NCI-H1436 treated with DMSO at 0.1 percent for 48 hours (cell line): ENCODE data around the gene ZNF862.

Experiments
- DNase-seq: peaks from one replicate; lab custom pipeline; 2025; lab: John Stamatoyannopoulos, UW

Gene ZNF862

DNA sequence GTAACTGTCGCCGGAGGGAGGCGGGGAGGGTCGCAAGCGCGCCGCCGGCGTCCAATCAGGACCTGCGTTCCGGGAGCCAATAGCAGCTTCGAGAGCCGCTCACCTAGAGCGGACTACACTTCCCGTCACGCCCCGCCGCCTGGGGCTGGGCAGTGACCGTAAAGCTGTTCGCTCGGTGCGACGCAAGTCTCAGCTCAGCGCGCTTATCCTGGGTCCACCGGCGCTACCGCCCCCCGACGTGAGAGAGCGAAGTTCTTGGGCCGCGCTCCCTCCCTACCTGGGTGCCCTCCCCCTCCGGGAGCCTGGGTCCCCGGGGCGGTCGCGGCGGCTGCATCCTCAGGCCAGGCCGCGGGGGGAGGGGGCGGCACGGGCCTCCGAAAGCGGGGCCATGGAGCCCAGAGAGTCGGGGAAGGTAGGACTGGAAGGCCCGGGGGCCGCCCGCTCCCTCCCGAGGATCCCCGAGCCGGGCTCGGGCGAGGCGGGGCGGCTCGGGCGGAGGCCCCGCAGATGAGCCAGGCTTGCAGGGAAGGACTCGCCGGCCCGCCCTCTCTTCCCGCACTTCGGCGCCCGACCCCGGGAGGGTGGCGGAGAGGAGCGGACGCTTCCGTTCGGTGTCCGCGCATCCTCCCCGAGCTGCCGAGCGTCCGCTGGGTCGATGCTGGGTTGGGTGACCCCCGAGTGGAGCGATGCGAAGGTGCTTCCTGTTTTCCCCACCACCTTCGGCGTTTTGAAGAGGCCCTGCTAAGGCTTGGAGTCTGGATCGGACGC, at the start of gene ZNF862:
Gene ZNF862, plus strand, starts transcription at position 152 of the 768 bp plus-strand sequence. Its CDS starts 237 bp downstream, at position 389.
- peak; percentile 96 for DNase-seq

DNA sequence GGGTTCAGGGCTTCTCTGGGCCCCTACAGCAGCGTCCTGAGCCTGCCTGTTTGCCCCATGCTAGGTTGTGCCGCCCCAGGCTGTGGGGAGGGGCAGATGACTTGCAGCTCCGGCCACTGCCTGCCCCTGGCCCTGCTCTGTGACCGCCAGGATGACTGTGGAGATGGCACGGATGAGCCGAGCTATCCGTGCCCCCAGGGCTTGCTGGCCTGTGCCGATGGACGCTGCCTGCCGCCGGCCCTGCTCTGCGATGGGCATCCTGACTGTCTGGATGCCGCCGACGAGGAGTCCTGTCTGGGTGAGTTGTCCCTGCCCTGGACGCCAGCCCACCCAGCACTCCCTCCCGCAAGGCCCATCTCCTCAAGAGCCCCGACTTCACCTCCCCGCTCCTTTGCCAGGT, 49.1 kb upstream of the ZNF862 start:
- DNase-seq: no peak

DNA sequence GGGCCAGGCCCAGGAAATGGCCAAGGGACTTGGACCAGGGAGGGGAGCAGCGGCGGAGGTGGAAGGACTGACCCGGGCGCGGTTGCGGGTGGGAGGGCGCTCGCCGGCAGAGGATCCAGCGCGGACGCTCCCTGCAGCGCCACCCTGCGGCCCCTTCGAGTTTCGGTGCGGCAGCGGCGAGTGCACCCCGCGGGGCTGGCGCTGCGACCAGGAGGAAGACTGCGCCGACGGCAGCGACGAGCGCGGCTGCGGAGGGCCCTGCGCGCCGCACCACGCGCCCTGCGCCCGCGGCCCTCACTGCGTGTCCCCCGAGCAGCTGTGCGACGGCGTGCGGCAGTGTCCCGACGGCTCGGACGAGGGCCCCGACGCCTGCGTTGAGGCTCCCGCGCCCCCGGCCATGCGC, 48.0 kb upstream of the ZNF862 start:
- no peak for DNase-seq

DNA sequence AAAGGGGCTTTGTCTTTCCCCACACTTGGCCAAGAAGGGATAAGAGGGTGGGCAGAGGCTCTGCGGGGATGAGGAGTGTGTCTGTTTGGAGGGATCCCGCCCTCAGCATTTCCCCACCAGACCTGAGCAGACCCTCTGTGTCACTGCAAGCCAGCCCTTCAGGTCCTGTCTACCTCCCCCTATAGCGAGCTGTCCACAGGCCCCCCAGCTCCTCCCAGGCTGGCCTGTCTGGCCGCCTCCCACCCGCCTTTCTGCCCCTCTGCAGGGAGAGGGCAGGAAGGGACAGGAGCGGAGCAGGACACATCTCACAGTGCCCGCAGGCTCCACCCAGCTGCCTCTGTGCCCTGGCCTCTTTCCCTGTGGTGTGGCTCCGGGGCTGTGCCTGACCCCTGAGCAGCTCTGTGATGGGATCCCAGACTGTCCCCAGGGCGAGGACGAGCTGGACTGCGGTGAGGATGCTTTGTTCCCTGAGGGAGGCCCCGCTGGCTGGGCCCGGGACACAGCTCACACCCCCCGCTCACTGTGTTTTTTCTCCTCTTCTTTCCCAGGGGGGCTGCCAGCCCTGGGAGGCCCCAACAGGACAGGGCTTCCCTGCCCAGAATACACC, 47.3 kb upstream of the ZNF862 start:
- no peak for DNase-seq

DNA sequence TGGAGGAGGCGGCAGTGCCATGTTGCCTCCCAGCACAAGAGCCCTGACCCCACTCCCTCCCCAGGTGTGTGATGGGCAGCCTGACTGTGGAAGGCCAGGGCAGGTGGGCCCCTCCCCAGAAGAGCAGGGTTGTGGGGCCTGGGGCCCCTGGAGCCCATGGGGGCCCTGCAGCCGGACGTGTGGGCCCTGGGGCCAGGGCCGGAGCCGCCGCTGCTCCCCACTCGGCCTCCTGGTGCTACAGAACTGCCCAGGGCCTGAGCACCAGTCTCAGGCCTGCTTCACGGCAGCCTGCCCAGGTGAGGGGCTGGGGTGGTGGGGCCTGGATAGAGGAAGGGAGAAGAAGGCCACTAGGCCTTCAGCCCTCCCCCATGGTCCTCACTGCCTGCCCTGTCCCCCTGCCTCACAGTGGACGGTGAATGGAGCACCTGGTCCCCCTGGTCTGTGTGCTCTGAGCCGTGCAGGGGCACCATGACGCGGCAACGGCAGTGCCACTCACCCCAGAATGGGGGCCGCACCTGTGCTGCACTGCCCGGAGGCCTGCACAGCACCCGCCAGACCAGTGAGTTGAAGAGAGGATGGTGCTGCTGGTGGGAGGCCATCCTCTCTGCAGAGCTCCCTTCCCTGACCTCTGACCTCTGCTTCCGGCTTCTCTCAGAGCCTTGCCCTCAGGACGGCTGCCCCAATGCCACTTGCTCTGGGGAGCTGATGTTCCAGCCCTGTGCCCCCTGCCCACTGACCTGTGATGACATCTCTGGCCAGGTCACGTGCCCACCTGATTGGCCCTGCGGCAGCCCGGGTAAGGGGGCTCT, 46.6 kb upstream of the ZNF862 start:
- DNase-seq: no peak

DNA sequence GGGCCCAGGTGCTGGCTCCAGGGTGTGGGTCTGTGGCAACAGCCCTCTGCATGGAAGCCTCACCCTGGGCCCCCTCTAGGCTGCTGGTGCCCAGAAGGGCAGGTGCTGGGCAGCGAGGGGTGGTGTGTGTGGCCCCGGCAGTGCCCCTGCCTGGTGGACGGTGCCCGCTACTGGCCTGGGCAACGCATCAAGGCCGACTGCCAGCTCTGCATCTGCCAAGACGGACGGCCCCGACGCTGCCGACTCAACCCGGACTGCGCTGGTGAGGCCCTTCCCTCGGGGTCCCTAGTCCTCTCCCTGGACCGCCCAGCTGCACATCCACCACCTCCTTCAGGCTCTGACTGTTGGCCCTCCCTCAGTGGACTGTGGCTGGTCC, 46.0 kb upstream of the ZNF862 start:
- DNase-seq: no peak

DNA sequence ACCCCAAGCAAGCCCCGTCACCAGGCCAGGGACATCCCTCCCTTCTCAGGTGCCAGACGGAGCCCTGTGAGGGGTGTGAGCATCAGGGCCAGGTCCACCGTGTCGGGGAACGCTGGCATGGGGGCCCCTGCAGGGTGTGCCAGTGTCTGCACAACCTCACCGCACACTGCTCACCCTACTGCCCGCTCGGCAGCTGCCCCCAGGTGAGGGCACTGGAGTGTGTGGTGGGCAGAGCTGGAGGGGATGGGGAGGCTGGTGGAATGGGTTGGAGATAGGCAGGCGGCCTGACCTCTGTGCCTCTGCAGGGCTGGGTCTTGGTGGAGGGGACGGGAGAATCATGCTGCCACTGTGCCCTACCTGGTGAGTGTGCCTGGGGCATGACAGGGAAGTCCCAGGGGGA, 44.9 kb upstream of the ZNF862 start:
- DNase-seq: no peak

DNA sequence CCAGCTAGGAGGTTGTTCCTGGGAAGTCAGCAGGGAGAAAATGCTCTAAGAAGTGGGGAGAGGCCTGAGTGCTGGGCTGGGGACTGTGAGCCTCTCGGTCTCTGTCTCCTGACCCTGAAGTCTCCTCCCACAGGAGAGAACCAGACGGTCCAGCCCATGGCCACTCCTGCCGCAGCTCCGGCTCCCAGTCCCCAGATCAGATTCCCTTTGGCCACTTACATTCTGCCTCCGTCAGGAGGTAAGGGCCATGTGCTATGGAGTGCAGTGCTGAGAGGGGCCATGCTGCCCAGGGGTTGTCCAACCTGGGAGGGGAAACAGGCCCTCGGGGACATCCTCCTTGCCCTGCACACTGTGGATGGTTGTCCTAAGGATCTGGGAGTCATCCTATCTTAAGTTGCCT, 43.5 kb upstream of the ZNF862 start:
- no peak for DNase-seq

DNA sequence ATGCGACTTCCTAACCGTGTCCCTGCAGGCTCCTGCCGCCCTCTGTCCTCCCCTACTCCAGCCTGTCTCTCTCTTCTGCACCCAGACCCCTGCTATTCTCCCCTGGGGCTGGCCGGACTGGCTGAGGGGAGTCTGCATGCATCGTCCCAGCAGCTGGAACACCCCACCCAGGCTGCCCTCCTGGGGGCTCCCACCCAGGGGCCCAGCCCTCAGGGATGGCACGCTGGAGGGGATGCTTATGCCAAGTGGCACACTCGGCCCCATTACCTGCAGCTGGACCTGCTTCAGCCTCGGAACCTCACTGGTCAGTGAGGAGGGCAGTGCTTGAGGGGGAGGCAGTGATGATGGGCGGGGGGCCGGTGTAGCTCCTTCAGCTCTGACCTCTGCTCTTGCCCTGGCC, 43.0 kb upstream of the ZNF862 start:
- no peak for DNase-seq

DNA sequence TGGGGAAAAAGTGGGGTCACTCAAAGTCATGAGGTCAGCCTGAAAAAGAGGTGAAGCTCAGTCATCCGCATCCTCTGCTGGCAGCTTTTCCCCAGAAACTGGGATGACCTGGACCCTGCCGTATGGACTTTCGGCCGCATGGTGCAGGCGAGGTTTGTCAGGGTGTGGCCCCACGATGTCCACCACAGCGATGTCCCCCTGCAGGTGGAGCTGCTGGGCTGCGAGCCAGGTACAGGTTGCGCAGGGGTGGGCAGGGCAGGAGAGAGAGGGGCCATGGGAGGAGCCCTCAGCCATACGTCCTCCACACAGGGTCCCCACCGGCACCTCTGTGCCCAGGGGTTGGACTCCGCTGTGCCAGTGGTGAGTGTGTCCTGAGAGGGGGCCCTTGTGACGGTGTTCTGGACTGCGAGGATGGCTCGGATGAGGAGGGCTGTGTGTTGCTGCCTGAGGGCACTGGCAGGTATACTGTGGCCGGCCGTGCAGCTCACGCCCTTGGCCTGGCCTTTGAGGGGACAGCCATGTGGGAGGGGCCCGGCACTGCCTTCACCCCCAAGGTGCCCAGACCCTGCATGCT, 41.8 kb upstream of the ZNF862 start:
- no peak for DNase-seq

DNA sequence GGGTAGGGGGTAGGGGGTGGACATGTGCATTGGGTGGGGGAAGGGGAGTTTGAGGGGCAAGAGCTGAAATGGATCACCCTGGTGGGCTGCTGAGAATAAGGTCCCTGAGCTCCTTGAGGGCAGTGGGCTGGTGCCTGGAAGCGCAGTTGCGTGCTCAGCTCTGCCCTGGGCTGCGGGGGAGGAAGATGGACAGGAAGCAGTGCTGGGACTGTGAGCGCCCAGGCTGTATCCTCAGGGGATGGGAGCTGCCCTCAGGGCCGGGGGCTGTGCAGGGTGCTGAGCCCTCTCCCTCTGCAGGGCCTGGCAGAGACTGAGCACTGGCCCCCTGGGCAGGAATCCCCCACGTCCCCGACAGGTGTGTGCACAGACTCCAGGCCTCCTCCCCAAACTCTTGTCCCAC, 40.4 kb upstream of the ZNF862 start:
- DNase-seq: no peak

DNA sequence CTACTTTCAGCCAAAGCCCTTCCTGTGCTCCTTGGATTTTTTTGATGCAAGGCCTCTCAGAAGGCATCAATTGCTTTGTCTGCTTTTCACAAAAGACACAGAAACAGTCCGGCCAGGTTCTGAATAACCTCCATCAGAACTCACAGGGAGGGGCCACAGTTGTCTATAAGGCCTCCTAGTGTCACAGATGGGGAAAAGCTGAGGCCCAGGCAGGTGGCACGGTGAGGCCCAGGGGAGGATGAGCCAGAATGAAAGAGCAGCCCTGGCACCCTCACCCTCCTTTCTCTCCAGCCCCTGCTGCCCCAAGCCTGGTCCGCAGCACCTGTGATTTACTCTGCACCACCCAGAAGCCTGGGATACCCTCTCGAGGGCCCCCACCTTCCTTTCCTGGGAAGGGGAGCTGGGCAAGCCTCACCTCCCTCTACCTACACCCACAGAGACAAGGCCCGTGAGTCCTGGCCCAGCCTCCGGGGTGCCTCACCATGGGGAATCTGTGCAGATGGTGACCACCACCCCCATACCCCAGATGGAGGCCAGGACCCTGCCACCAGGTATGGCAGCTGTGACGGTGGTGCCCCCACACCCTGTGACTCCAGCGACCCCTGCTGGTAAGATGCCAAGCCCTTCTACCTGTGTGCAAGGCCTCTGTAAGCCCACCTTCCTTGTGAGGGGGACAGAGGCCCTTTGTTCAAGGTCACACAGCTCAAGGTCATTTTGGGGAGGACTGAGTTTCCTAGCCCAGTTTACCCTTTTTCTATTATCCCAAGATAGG, 38.6 kb upstream of the ZNF862 start:
- no peak for DNase-seq

DNA sequence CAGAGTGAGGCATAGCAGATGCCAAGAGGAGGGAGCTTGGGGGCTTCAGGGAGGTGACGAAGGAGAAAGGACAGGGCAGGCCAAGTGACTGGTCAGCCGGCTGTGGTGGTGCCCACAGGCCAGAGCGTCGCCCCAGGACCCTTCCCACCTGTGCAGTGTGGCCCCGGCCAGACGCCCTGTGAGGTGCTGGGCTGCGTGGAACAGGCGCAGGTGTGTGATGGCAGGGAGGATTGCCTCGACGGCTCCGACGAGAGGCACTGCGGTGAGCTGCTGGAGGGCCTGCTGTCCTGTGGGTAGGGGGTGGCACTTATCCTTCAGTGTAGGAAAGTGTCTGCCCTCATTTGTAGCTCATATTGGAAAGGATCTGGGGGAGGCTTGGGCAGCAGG, 38.0 kb upstream of the ZNF862 start:
- DNase-seq: no peak

DNA sequence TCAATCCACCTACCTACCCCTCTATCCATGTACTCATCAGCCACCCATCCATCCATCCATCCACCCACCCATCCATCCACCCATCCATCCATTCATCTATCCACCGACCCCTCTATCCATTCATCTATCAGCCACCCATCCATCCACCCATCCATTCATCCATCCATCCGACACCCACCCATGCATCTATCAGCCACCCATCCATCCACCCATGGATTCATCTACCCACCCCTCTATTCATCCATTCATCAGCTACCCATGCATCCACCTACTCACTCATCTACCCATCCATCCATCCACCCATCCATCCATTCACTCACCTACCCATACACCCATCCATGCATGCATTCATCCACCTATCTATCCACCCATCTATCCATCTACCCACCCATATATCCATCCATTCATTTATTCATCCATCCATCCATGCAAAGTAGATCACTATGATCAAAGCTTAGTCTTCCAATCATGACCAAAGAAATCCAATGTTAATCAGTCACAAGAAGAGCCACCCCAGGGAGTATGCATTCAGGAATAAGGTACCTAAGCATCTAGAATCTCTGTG, 37.1 kb upstream of the ZNF862 start:
- no peak for DNase-seq

DNA sequence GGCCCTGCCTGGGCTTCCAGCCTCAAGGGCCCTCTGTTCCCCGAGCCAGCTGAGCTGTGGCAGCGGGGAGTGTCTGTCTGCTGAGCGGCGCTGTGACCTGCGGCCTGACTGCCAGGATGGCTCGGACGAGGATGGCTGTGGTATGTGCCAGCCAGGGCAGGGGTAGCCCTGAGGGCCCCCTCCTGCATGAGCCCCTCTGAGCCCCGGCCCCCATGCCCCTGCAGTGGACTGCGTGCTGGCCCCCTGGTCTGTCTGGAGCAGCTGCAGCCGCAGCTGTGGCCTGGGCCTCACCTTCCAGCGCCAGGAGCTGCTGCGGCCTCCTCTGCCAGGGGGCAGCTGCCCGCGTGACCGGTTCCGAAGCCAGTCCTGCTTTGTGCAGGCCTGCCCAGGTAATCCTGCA, 36.4 kb upstream of the ZNF862 start:
- no peak for DNase-seq

DNA sequence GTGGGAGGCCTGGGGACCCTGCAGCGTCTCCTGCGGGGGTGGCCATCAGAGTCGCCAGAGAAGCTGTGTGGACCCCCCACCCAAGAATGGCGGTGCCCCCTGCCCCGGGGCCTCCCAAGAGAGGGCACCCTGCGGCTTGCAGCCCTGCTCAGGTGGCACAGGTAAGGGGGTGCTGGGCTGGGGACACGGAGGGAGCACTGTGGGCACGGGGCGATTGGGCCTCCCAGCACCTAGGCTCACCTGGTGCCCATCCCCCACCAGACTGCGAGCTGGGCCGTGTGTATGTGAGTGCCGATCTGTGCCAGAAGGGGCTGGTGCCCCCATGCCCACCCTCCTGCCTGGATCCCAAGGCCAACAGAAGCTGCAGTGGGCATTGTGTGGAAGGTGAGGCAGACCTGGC, 35.2 kb upstream of the ZNF862 start:
- no peak for DNase-seq

DNA sequence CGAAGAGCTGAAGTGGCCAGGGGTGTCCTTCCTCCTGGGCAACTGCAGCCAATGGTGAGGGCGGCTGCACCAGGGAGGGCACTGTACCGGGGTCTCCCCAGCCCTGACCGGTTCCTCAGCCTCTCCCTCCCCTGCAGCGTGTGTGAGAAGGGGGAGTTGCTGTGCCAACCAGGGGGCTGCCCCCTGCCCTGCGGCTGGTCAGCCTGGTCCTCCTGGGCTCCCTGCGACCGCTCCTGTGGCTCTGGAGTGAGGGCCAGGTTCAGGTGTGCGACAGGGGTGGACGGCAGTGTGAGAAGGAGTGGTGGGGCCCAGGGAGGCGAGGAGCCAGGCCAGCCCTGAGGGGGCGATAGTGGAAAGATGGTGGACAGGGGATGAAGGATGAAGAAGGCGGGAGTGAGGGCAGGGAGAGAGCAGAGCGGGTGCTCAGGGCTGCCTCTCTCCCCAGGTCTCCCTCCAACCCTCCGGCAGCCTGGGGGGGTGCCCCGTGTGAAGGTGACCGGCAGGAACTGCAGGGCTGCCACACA, 34.6 kb upstream of the ZNF862 start:
- DNase-seq: no peak

DNA sequence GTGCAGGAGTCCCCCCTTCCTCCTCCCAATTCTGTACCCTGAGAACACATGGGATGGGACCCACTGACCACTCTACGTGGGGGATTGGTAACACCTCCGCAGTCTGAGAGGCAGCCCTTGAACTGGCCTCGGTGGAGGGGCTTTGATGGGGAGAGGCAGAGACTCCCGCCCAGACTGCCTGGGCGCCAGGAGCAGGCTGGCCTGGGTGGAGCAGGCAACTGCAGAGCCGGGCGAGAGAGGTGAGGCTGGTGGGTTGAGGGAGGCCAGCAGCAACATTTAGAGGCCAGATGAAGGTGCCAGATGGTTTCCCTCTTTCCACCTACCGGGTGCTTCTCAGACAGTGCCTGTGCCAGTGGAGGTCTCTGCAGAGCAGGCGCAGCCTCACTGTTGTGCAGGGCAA, 34.1 kb upstream of the ZNF862 start:
- no peak for DNase-seq

DNA sequence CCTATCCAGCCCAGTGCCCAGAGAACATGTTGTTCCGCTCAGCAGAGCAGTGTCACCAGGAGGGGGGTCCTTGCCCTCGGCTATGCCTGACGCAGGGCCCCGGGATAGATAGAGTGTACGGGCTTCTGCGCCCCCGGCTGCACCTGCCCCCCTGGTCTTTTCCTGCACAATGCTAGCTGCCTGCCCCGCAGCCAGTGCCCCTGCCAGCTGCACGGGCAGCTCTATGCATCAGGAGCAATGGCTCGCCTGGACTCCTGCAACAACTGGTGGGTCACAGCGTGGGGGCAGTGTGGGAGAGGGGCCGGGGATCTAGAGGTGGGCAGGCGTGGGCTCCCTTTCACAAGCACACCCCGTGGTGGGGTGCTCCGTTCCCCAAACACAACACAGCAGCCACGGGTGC, 31.4 kb upstream of the ZNF862 start:
- no peak for DNase-seq

DNA sequence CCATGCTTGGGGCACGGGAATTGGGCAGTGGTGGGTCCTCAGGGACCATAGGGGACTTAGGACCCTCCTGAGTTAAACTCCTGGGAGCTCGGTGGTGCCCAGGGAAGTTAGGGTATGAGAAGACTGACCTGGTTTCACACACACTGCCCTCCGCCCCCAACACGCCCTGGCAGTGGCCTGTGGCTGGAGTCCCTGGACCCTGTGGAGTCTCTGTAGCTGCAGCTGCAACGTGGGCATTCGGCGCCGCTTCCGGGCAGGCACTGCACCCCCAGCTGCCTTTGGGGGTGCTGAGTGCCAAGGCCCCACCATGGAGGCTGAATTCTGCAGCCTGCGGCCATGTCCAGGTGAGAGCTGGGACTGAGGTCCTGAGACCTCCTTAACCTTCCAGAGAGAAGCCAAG, 29.9 kb upstream of the ZNF862 start:
- DNase-seq: no peak

DNA sequence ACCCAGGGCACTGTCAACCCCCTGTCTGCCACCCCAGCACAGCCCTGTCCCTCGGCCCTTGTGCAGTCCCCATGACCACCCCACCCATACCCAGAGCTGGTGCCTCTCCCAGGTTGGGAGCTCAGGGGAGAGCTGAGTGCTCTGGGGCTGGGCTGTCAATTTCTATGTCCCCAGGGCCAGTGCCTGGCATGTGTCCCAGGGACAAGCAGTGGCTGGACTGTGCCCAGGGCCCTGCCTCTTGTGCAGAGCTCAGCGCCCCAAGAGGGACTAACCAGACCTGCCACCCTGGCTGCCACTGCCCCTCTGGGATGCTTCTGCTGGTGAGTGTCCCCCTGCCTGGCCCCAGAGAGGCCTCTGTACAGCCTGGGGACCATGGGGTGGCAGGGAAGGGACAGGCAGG, 29.0 kb upstream of the ZNF862 start:
- DNase-seq: no peak

DNA sequence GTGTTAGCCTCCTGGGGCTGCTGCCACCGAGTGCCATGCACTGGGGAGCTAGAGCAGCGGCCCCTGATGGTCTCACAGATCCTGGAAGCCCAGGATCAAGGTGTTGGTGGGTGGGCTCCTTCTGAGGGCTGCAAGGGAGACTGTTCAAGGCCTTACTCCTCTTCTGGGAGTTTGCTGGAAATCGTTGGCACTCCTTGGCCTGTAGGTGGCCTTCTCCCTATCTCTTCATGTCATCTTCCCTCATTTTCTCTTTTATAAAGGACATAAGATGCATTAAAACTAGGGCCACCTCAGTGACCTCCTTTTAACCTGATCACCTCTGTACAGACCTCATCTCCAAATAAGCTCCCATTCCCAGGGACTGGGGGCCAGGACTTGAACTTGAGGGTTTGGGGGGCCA, 27.0 kb upstream of the ZNF862 start:
- DNase-seq: no peak
